Glomerular endothelial cell (primary cell): ENCODE data around the gene NCKAP5. TPM values are rescaled to one million over a fixed set of nuclear protein-coding genes. Genes with fewer than 3 reads are reported as not detected.

Experiments used
- DNase-seq: peaks from one replicate; pipeline ENCODE4 v3.0.0-alpha.2; 2011; ENCODE audit warnings: low read depth, low spot score; ENCODE audit errors: extremely low read depth
- total RNA-seq: library from RNA; depleted of rRNA; stranded (reverse); fragments of >200 nt; gene quantifications from 2 replicates; pipeline ENCODE4 v1.2.3, GENCODE V29; 2015

The NCKAP5 gene
- total RNA-seq, 1 donor from 2014 or later = 6.8 TPM

- no peak for DNase-seq
Observed at GRCh38 chr2:133175926-133176325, 392.3 kb downstream of the NCKAP5 start.

- DNase-seq = no peak
Observed at GRCh38 chr2:133173224-133173623, 395.0 kb downstream of the NCKAP5 start.

GRCh38 chr2:133171393-133172004 lies 396.8 kb downstream of the NCKAP5 start:
- peak; percentile 62 for DNase-seq

- DNase-seq = no peak
Observed at GRCh38 chr2:133169274-133169912, 398.9 kb downstream of the NCKAP5 start.

GRCh38 chr2:133167990-133168389 lies 400.3 kb downstream of the NCKAP5 start:
- no peak for DNase-seq

GRCh38 chr2:133167223-133167622 lies 401.0 kb downstream of the NCKAP5 start:
- no peak for DNase-seq

- no peak for DNase-seq
Observed at GRCh38 chr2:133166031-133166430, 402.2 kb downstream of the NCKAP5 start.

GRCh38 chr2:133163111-133163510 lies 405.2 kb downstream of the NCKAP5 start:
- DNase-seq = no peak

GRCh38 chr2:133158442-133158841 lies 409.8 kb downstream of the NCKAP5 start:
- DNase-seq = no peak

GRCh38 chr2:133158024-133158423 lies 410.2 kb downstream of the NCKAP5 start:
- DNase-seq = no peak

- no peak for DNase-seq
Observed at GRCh38 chr2:133157141-133157540, 411.1 kb downstream of the NCKAP5 start.

- no peak for DNase-seq
Observed at GRCh38 chr2:133152801-133153200, 415.5 kb downstream of the NCKAP5 start.

GRCh38 chr2:133148187-133148586 lies 420.1 kb downstream of the NCKAP5 start:
- DNase-seq = no peak

- DNase-seq = no peak
Observed at GRCh38 chr2:133146893-133147292, 421.4 kb downstream of the NCKAP5 start.

GRCh38 chr2:133143645-133144044 lies 424.6 kb downstream of the NCKAP5 start:
- DNase-seq = no peak

- DNase-seq = no peak
Observed at GRCh38 chr2:133142087-133142486, 426.2 kb downstream of the NCKAP5 start.

GRCh38 chr2:133140620-133141019 lies 427.6 kb downstream of the NCKAP5 start:
- no peak for DNase-seq

- DNase-seq = no peak
Observed at GRCh38 chr2:133139847-133140533, 428.3 kb downstream of the NCKAP5 start.

- DNase-seq = no peak
Observed at GRCh38 chr2:133138693-133139092, 429.6 kb downstream of the NCKAP5 start.

GRCh38 chr2:133135035-133135654 lies 433.1 kb downstream of the NCKAP5 start:
- DNase-seq = no peak

- DNase-seq = no peak
Observed at GRCh38 chr2:133130548-133131246, 437.6 kb downstream of the NCKAP5 start.
